ENCODE measurements around the gene RGS7BP.
A peak's percentile ranks its signal among the peaks of the same experiment; 100 is the strongest.
"Not testable (repeated sequence)": the region's sequence is repeated elsewhere in the genome, so short reads cannot be mapped to it uniquely, and the experiment has no call there.

The RGS7BP gene

GRCh38 chr5:64505769-64506566 is at the start of gene RGS7BP:
TSS of gene RGS7BP (plus strand) at chr5:64506015. CDS start at chr5:64506625, 610 bp downstream.
- peak in 9 of 14 donors; percentile 3 to 95 (median 42) for DNase-seq

- DNase-seq: no peak
Measured at GRCh38 chr5:64457846-64458245, 48.0 kb upstream of the RGS7BP start.

DNA sequence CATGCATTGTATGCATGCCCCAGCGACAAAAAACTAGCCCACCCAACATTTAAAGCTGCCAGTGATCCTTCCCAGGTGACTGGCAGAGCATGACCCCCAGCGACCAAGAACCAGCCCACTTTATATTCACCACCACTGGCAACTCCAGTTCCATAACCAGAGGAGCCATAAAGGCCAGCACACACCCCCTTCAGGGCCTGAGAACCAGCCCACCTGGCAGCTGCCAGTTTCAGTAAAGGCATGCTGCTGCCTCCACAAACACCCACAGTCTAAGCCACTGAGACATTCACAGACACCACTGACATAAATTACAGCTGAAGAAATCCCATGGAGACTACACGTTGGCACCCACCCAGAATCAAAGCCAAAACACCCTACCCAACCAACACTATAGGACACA is 46.9 kb upstream of the RGS7BP start:
- DNase-seq: no peak

DNA sequence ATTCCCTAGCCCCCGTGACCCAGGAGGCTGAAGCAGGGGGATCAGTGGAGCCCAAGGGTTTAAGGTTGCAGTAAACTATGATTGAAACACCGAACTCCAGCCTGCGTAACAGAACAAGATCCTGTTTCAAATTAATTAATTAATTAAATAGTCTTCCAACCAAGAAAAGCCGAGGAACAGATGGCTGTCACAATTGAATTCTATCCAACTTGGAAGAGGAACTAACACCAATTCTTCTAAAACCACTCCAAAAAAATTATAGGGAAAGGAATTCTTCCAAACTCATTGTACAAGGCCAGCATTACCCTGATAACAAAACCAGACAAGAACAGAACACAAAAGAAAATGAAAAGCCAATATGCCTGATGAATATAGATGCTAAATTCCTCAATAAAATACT is 43.4 kb upstream of the RGS7BP start:
- DNase-seq: peak in 1 of 14 donors; percentile 11

DNA sequence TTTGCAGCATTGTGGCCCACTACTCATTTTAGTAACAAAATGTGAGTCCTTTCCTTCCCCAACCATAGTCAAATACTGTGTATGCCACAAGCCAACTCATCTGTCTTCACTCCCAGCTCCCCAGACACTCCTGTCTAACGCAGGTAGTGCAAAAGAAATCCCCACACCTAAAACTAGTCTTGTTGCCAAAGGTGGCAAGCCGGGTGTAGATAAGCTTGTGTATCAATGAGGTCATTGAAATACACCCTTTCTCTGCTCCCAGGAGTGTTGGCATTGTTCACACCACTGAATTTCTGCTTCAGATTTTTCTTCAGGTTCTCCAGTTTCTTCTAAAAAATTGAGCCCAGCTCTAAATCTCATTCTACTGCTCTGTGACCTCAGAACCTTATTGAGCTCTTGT is 19.7 kb upstream of the RGS7BP start:
- no peak for DNase-seq

DNA sequence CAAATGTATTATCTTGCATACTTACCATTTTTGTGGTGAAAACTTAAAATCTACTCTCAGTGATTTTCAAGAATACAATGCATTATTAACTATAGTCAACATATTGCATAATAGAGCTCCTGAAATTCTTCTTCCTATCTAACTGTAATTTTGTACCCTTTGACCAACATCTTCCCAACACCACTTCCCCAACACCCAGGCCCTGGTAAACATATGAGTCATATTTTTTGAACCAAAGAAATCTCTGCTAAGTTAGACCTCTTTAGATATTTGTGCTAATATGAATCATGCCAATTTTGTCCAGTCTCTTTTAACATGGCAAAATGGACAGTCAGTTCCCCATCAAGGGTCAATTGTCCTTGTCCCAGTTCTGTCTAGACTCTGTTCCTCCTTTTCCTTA is 18.5 kb upstream of the RGS7BP start:
- no peak for DNase-seq

GRCh38 chr5:64489857-64490256 is 16.0 kb upstream of the RGS7BP start:
- no peak for DNase-seq

DNA sequence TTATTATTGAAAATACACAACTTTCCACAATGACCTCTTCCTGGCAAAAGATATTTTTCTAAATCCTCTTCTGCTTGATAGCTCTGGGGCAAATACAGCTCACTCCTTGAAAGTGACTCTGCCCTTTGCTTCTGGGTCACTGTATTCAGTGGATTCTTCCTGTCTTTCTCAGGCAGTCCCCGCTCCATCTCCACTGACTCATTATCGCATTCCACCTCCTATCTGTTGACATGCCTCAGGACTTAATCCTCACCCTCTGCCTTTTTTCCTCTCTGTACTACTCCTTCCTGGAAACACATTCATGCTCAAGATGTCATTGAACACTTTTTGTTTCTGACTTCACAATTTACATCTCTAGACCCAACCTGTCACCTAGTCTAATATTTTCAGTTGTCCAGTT is 8.4 kb upstream of the RGS7BP start:
- DNase-seq: no peak

- no peak for DNase-seq
Measured at GRCh38 chr5:64502196-64502595, 3.6 kb upstream of the RGS7BP start.

- DNase-seq: peak in 3 of 14 donors; percentile 4 to 76 (median 49)
Measured at GRCh38 chr5:64506567-64507263, 900 bp downstream of the RGS7BP start.

DNA sequence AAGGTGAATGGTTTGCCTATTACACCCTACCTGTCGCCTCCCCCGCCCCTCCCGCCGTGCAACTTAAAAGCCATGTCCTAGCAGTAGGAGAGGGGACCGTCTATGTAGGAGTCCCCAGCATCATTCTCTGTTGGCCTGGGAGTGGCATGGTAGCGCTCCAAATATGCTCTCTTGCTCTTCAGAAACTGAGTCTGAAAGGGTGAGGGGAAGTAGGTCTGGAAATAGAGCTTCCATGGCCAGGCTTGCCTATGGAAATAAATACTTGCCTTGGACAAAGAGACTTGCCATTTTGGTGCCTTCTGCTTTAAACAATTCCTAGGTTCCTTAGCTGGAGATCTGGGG is 1.4 kb downstream of the RGS7BP start:
- DNase-seq: no peak

DNA sequence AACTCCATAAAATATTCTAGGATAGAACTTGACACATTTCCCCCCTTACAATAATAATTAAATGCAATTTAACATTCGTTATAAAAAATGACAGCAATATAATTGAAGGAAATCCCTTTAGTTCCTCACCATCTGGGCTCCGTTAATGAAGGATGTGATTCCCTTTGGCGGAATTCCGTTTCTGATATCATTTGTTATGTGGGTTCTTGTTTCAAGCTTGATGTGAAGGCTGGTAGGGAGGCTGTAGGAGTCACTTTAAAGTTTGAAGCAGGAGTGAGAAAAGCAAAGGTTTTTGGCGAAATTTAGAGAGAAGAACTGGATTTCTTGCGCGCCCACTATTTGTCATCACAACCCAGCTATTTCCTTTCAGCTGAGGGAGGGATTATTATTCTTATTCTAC is 4.0 kb downstream of the RGS7BP start:
- no peak for DNase-seq

- no peak for DNase-seq
Measured at GRCh38 chr5:64513492-64513891, 7.7 kb downstream of the RGS7BP start.

GRCh38 chr5:64514612-64515011 is 8.8 kb downstream of the RGS7BP start:
- DNase-seq: no peak

GRCh38 chr5:64516216-64516615 is 10.4 kb downstream of the RGS7BP start:
- DNase-seq: no peak

DNA sequence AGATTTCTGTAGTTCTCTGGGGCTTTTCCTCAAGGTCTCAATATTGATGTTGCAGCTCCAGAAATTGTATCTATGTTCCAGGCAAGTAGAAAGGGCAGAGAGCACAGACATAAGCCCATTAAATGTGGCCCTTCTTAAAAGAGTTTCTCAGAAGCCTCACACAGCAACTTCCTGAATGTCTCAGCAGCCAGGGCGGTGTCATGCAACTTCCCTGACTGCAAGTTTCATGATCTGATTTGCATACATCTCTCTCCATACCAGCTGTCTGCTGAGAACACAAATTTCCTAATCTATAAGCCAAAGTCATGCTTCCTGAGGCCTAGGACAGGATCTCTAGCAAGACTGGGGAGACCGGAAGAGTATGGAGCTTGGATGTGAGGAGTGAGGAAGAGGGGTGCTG is 13.0 kb downstream of the RGS7BP start:
- DNase-seq: no peak

- DNase-seq: no peak
Measured at GRCh38 chr5:64519263-64519662, 13.4 kb downstream of the RGS7BP start.

GRCh38 chr5:64526734-64527439 is 21.1 kb downstream of the RGS7BP start:
- DNase-seq: no peak

- no peak for DNase-seq
Measured at GRCh38 chr5:64530076-64530475, 24.3 kb downstream of the RGS7BP start.

GRCh38 chr5:64532212-64532611 is 26.4 kb downstream of the RGS7BP start:
- no peak for DNase-seq

DNA sequence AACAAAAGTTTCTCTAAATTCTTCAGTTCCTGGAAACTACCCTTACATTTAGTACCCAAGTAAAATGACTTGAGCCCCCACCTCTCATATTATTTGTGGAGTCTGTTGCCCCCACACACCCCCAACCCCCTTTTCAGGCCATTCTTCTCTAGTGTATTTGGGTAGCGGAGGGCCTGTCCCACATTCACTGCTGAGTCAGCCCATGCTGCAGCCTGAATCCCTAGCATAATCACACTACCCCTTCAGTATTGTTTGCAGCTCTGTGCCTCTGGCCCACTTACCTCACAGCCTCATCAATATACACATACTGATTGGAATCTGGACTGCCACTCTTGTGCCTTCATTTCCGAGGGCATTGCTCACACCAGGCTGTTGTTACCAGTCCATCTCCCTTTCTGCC is 26.8 kb downstream of the RGS7BP start:
- no peak for DNase-seq

DNA sequence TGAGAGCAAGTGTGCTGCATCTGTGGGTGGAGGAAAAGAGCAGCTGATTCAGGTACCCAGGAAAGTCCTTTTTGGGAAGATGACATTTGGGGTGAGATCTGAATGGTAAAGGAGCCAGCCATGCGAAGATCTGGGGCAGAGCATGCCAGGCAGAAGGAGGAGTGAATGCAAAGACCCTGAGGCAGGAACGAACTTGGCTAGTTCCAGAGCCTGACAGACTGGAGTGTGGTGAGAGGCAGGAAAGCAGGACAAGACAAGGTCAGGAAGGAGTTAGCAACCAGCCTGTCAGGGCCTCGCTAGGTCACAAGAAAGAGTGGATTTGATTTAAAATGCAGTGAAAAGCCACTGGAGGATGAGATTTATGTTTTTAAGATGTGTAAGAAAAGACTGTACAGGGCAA is 28.2 kb downstream of the RGS7BP start:
- DNase-seq: no peak

DNA sequence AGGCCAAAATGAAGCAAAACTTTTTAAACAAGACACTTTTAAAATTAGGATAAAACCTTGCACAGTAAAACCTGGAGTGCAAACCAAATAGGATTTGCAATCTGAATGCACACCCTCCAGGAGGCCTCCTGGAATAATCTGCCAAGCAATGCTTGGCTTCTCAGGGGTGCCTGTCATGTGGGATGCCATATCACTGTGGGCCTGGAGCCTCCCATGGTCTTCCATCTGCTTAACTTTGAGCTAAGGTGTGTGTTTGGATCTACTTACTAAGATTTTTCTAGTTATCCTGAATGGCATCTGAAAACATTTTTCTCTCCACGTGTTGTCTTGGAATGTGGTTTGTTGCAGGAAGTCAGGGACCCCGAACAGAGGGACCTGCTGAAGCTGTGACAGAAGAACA is 52.1 kb downstream of the RGS7BP start:
- peak in 1 of 14 donors; percentile 32 for DNase-seq

- DNase-seq: not testable (repeated sequence)
Measured at GRCh38 chr5:64558641-64559040, 52.8 kb downstream of the RGS7BP start.
